HepG2 (cell line): ENCODE results near the gene NCBP1.

Experiments used
- KAT8 ChIP-seq: IDR thresholded peaks from 2 replicates; pipeline ENCODE4 v1.6.1; 2016; ENCODE audit warnings: missing genetic modification reagents, missing compliant biosample characterization
- NR1H2 ChIP-seq: sonication (generic); formaldehyde crosslinking; IDR thresholded peaks from 2 replicates; pipeline ENCODE4 v1.8.1; 2022; ENCODE audit warnings: low read depth, missing genetic modification reagents, borderline replicate concordance
- RNF219 ChIP-seq: sonication (generic); formaldehyde crosslinking; IDR thresholded peaks from 2 replicates; pipeline ENCODE4 v1.5.0; 2020; ENCODE audit warnings: mild to moderate bottlenecking, missing genetic modification reagents

DNA sequence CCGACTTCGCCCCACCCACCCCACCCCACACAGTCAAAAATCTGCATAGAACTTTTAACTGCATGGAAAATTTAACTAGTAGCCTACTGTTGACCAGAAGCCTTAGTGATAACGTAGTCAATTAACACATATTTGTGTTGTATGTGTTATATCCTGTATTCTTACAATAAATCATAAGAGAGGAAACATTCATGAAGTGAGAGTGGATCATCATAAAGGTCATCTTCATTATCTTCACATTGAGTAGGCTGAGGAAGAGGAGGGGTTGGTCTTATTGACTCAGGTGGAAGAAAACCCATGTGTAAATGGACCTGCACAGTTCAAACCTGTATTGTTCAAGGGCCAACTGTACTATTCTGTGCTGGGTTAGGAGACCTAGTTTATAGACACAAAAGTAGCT is 32.1 kb downstream of the NCBP1 start:
- no peak for TF ChIP-seq RNF219 (CRISPR knock-in tag)
- no peak for TF ChIP-seq KAT8 (CRISPR knock-in tag)
- TF ChIP-seq NR1H2: no peak
